Cardiac fibroblast (primary cell): ENCODE data around the gene UBAP2.
A peak's percentile ranks its signal among the peaks of the same experiment; 100 is the strongest.

ENCODE experiments used
- DNase-seq, 2 donors: peaks; one replicate each; pipeline versions ENCODE4 v3.0.0 to v3.0.0-alpha.2; 2010; ENCODE audit warnings: low read depth in 2 of 2
- H3K4me3 ChIP-seq, 2 donors: replicated peaks in 1 of 2; 1 replicate in 1 of 2; 2 replicates in 1 of 2; pipeline ENCODE4 v1.5.1; 2011; ENCODE audit warnings: low read depth in 2 of 2, low read length in 2 of 2, mild to moderate bottlenecking in 2 of 2, moderate library complexity in 1 of 2
- TF ChIP-seq, protein P1 (sequence below): IDR thresholded peaks from one replicate; pipeline ENCODE4 v1.5.1; 2011; ENCODE audit warnings: low read depth, mild to moderate bottlenecking, low read length, inconsistent platforms

UBAP2 gene

GRCh38 chr9:34048727-34049629 lies at the start of gene UBAP2:
UBAP2 (minus strand) TSS chr9:34048887; CDS start chr9:34017148, 31,739 bp downstream.
- TF ChIP-seq, protein P1, sequence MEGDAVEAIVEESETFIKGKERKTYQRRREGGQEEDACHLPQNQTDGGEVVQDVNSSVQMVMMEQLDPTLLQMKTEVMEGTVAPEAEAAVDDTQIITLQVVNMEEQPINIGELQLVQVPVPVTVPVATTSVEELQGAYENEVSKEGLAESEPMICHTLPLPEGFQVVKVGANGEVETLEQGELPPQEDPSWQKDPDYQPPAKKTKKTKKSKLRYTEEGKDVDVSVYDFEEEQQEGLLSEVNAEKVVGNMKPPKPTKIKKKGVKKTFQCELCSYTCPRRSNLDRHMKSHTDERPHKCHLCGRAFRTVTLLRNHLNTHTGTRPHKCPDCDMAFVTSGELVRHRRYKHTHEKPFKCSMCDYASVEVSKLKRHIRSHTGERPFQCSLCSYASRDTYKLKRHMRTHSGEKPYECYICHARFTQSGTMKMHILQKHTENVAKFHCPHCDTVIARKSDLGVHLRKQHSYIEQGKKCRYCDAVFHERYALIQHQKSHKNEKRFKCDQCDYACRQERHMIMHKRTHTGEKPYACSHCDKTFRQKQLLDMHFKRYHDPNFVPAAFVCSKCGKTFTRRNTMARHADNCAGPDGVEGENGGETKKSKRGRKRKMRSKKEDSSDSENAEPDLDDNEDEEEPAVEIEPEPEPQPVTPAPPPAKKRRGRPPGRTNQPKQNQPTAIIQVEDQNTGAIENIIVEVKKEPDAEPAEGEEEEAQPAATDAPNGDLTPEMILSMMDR: no peak
- peak within 1 kb of the TSS; percentile 98 to 99 for H3K4me3 ChIP-seq
- peak; percentile 98 to 99 for DNase-seq

DNA sequence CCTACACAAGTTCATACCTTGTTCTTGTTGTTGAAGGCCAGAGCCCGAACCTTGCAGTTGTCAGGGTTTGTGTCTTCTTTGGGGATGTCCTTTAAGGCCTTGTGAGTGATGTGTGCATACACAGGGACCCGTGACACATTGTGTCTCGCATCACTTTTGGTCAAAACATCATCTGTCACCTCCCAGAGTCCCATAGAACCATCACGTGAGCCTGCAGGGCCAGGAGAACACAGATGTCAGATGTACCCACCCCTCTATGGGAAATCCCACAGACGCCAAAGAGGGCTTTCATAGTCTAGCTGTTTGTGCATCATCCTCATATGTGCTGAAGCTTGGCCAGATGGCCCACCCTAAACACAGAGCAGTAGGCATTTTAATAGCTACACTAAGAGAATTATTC lies 49.6 kb upstream of the UBAP2 start:
- TF ChIP-seq, protein P1: no peak
- no peak overlapping the region for H3K4me3 ChIP-seq
- DNase-seq: no peak

- no peak for DNase-seq
- no peak overlapping the region for H3K4me3 ChIP-seq
- TF ChIP-seq, protein P1: no peak
These were observed 49.2 kb upstream of the UBAP2 start for GRCh38 chr9:34097865-34098264.

DNA sequence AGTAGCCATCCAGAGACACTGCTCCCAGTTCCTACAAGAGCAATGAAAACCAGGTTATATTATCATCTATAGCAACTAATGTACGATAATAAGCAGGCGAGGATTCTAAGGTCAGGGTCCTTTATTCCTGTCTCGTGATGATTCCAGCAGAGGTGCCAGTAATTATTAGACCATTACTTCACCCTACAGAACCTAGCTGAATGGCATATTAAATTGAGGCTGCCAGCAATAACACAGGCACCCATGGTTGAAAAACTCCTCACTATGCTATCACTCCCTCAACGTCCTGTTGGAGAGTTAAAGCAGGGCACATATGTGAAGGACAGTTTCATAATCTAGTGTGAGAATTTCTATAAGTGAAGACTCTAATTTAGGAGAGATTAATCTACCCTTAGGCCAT lies 48.1 kb upstream of the UBAP2 start:
- no peak overlapping the region for H3K4me3 ChIP-seq
- TF ChIP-seq, protein P1: no peak
- DNase-seq: no peak

- TF ChIP-seq, protein P1: no peak
- H3K4me3 ChIP-seq: no peak overlapping the region
- DNase-seq: no peak
These were observed 44.9 kb upstream of the UBAP2 start for GRCh38 chr9:34093578-34093977.

- no peak overlapping the region for H3K4me3 ChIP-seq
- TF ChIP-seq, protein P1: no peak
These were observed 40.6 kb upstream of the UBAP2 start for GRCh38 chr9:34089311-34089710.

DNA sequence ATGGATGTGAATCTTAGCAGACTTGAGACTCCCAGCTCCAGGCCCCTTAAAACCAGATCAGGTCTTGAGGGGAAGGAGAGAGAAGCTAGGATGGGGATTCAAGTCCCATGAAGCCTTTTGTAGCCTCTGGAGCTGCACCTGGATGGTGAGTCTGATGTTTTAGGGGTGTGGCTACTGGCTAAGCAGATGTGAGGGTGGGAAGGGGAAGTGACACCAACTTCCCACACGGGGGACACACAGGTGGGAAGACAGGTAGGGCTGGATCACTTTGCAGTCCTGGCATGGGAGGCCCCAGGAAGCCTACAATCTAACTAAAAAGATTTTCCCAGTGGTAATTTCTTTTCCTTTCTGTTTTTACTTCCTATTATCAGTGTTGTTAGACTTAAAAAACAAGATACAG lies 38.7 kb upstream of the UBAP2 start:
- TF ChIP-seq, protein P1: no peak
- no peak for DNase-seq
- no peak overlapping the region for H3K4me3 ChIP-seq

More at GRCh38 chr9:34089311-34089710, 40.6 kb upstream of the UBAP2 start:
- no peak for DNase-seq
